Stimulated activated CD4-positive, alpha-beta T cell treated with anti-CD3 and anti-CD28 coated beads, Interleukin-2, amount 100 ng/mL, for 24 hours (primary cell): ENCODE results near the gene PSMC1.

ENCODE experiments used
- DNase-seq, 2 donors: peaks; one replicate each; pipeline ENCODE4 v3.0.0-alpha.2; 2020

Gene PSMC1

DNA sequence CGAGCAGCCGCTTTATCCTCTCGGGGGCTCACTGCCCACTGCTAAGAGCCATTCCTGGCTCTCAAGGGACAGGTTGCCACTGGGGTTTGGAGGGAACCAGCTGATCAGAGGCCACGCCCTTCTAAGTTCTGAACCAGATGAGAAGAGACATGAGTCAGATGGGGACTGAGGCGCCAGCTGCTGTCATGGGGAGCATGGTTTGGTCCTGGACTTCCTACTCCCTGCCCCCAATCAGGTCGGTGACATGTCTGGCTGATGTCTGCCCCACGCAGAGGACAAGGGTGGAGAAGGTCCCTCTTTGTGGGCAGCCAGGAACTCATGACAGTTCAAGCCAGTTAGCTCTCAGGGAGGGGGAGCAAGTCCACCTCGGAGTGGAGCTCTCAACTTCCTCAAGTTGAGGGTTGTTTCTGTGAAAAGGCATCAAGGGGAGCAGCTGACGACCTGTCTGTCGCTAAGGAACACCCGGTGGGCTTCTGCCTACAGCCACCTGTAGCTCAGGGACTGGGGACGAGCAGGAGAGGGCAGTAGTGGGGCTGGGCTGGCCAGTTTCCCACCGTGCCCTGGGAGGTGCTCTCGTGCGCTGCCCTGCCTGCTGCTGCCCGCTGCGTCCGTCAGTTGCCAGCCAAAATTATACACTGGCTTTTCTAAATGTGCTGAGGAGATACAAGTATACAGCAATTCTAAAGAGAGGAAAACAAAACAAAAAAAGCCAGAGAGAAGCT is 20.5 kb downstream of the PSMC1 start:
- DNase-seq: no peak

DNA sequence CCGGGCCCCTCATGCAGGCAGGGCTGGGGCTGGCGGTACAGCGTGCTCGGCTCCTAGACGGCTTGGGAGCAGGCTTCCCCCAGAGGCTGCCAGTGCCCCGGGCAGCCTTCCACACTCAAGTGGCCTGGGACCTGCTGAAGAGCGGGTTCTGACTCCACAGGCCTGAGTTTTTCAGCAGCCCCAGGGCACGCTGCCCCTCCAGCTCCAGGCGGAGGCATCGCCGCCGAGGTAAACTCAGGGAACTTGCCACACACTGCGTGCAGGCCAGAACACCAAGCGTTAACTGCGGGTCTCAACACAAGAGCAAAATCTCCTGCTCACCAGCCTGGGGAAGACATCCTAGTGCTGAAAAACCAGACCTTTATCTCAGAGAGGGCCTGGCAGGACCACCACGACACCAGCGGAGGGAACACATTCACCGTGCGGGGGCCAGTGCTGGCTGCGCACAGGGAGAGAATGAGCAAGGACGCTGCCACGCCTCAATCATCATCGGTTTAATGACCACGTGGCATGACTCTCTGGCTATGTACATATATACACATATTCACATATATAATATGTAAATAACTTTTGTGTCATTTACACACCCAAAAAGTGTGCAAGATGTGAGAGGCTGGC is 21.3 kb downstream of the PSMC1 start:
- DNase-seq: no peak

DNA sequence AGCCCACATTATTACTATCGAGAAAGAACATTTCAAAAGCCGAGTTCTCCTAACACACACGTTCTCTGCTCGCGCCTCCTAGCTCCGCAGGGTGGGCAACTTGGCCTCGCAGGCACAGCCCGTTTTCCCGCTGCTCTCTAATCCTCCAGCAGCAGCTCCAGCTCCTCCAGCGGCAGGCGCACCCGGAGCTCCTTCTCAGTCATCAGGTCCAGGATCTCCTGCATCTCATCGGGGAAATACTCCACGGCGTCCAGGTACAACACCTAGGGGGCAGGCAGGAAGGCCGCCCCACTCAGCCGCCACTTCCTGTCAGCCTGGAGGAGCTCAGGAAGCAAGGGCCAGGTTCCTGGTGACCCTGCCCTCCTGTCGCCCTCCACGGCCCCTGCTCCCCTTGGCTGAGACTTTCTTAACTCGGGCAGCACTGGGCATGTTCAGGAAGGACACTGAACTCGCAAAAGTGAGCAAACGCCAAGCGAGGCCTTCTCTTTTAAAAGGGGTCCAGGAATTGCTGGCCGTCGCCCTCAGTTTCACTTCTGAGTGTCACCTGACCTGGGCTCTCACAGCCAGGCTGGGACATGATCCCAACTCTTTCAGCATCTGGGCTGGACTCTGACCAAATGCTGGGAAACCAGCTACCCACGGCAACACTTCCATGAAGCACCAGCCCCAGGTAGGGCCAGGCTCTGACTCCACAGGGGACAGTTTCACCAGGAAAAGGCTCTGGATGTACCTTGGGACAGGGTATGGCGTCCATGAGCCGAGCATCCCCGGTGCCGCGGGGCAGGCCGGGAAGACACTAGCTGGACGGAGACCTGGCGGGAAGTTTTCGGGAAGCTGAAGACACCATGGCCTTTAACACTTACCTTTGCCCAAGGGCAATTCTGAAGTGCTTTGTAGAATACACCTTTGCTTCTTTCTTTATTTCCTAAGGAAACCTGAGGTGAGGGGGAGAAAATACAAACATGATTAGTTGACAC is 22.1 kb downstream of the PSMC1 start:
- DNase-seq: no peak

DNA sequence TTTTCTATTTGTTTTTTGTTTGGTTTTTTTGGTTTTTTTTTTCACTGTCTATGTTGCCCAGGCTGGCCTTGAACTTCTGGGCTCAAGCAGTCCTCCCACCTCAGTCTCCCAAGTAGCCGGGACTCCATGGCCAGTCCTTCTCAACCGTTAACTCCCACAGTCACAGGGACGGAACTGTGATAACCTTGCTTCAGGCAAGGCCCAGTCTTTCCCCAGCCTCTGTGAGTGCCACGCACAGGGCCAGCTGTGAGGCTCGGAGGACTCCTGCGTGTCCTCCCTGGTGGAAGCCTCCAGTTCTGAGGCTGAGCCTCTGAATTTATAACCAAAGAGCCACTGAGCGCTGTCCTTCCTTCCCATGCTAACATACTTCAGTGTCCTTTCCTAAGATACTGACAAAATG is 23.7 kb downstream of the PSMC1 start:
- no peak for DNase-seq

DNA sequence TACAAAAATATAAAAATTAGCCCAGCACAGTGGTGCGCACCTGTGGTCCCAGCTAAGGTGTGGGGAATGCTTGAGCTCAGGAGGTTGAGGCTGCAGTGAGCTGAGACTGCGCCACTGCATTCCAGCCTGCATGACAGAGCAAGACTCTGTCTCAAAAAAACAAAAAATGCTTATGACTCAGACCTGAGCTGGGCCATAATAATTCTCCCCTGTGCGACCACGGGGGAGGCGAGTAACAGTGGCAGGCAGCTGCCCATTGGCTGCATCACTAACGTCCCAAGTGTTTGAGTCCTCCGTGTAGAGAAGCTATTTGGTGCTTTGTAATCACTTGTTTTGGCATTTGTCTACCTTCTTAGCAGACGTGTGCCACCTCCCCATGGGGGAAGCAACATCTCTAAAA is 24.9 kb downstream of the PSMC1 start:
- no peak for DNase-seq

DNA sequence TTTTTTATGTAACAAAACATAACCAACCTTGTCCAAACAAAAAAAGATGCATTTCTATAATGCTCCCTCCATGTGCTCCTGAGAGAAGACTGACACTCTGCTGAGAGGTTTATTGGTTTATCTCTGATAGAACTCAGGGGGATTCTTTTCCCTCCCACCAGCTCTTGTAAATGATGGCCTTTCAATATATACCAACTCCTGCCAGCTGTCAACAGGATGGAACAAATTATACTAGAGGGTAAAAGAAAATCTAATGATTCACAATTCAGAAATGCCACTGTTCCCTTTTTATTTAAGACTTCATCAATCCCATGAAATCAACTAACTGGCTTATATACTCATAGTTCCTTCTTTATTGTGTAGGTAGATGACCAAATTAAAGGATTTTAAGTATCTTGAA is 25.4 kb downstream of the PSMC1 start:
- DNase-seq: no peak

DNA sequence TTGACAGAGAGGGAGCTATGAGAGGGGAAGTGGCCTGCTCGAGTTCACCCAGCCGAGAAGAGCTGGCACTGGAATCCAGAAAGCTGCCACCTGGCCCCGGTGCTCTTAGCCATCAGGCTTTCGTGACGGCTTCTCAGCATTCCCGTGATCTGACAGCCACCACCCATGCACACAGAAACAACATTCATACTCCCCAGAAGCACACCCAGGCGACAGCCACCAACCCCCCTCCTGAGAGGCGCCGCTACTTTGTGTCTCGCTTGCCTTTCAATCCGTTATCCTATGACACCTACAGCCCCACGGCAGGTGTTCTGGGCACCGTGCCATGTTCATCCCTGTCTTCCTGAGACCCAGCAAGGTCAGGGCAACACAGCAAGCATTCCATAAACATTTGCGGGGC is 31.4 kb downstream of the PSMC1 start:
- no peak for DNase-seq

DNA sequence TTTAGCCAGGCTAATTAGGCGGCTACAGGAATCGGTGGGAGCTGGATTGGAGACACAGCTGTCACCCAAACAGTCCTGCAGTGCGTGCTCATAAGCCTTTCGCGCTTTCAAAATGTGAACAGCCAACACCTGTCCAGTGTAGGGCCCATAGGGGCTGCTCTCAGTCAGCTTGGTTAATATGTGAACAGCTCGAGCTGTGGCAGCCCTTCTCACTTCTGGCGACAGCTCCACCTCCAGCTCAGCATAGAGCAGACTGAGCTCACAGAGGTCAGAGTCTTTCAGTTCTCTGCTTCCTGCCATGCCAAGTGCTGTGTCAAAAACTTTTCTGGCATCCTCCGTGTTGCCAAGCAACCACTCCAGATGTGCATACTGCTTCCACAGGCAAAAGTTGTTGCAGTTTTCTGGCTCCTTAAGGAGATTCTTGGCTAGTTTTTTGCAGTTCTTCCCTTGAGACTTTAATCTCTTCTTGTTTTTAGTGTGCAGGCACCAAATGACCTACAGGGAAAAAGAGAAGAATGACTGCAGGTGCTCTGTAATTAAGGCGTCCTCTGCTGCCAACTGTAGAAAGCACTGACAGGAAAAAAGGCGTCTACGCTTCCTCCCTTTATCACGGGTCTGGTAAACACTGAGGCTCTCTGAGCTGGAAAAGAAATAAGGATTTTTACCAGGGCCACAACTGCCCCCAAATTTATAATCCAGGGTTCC is 32.5 kb downstream of the PSMC1 start:
- no peak for DNase-seq

DNA sequence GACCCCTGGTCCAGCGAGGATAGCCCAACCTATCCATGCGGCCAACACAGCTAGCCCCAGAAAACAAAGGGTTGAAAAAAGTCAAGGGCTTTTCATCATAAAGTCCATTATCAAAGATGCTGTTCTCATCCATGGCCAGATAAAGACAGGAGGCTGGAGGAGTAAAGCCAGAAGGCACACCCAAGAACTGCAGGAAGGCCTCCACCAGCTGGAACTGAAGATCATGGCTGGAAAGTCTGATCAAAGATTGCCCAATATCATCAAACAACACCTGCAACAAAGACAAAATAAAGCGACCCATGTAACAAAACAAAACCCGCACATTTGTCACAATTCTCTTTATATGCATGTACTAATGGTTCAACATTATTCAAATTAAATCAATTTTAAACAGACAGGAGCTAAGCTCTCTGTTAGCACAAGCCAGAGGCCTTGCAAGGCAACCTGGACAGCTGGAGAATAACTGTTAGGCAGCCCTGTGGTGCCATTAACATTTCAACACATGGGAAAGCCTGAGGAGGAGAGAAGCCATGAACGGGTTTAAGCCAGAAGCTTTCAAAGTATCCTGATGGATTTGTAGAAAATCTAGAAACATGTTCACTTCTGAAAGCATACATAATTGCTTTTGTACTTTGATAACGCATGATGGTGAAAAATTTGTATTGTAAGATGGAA is 34.1 kb downstream of the PSMC1 start:
- DNase-seq: no peak

DNA sequence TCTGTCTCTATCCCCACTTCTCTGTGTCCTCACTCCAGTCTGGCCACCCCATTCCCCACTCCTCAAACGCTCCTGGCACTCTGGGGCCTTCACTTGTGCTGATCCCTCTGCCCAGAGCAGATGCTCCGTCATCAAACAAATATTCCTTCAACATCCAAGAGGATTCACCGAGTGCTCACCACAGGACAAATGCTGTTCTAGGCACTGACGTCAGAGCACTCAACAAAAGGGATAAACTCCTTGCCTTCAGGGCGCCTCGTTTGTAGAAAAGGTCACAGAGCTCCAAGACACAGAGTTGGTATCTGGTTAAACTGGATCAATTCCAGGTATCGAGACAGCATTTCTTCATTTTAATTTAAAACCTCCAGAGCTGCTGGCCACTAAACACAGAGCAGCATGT is 35.3 kb downstream of the PSMC1 start:
- DNase-seq: no peak

DNA sequence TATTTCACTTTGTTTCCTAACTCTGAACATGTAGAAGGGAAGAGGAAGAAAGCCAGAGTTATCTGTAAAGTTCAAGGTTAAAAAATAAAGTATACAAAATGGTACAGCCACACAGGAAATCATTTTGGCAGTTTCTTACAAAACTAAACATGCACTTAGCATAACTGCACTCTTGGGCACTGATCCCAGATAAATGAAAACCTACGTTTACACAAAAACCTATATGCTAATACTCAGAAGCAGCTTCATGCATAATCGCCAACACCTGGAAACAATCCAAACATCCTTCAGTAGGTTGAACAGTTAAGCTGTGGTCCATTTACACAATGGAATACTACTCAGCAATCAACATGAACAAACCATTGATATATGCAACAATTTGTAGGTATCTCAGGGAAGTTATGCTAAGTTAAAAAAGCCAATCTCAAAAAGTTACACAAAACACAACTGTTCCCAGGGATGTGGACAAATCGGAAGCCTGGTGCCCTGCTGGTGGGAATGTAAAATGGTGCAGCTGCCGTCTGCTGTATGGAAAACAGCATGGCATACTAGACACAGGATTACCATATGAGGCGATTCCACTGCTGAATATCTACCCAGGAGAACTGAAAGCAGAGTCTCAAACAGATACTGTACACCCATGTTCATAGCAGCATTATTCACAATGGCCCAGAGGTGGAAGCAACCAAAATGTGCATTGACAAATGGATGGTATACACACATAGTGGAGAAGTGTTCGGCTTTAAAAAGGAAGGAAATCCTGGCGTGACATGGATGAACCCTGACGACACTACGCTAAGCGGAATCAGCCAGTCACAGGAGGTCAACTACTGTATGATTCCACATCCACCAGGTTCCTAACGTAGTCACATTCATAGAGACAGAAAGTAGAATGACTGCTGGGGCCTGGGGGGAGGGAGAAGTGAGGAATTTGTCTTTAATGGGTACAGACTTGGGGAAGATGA is 37.7 kb downstream of the PSMC1 start:
- no peak for DNase-seq

DNA sequence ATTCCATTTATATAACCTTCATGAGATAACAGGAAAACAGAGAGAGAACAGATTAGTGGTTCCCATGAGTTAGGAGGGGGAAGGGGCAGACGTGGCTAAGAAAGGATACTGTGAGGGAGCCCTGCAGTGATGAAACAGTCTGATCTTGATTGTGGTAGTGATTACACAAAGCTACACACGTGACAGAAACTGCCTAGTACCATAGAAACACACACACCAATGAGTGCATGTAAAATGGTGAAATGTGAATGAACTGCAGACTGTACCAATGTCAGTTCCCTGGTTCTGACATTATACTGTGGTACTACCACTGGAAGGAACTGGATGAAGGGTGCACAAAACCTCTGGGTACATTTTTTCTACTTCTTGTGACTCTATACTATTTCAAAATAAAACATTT is 38.5 kb downstream of the PSMC1 start:
- DNase-seq: no peak

DNA sequence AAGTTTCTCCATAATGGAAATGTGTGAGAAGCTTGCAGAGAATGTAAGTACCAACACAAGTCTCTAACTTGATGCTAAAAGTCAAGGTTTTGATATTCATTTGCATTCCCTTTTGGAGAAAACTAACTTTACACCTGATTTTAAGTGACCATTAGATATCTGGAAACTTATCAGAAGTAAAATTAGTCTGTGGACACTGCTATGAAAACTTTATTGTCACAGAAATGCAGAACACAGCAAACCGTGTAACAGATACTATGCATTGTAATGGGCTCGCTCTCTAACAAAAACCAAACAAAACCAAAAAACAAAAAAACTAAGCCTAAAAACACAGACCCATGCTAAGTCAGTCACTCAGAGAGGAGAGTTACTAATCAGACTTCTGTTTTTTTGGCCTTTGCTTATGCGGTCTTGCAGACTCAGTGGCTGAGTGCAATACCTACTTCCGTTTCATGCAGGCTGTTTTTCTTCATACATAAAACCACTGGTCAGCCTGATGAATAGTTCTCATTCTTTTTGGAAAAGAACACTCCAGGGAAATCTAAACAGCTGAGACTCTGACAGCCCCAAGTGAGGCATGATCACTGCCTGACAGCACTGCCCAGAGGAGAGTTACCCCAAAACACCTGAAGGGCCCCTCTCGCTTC is 39.6 kb downstream of the PSMC1 start:
- no peak for DNase-seq

DNA sequence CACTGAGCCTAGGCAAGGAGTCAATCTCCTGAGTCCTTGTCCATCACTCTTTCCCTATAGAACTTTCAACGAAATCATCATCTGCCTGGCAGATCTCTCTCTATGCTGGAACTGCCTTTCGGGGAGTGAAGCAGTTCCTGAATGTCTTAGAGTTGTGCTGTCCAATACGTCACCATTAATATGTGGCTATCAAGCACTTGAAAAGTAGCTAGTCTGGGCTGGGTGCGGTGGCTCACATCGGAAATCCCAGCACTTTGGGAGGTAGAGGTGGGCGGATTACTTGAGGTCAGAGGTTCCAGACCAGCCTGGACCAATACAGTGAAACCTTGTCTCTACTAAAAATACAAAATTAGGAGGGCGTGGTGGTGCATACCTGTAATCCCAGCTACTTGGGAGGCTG is 40.3 kb downstream of the PSMC1 start:
- no peak for DNase-seq

DNA sequence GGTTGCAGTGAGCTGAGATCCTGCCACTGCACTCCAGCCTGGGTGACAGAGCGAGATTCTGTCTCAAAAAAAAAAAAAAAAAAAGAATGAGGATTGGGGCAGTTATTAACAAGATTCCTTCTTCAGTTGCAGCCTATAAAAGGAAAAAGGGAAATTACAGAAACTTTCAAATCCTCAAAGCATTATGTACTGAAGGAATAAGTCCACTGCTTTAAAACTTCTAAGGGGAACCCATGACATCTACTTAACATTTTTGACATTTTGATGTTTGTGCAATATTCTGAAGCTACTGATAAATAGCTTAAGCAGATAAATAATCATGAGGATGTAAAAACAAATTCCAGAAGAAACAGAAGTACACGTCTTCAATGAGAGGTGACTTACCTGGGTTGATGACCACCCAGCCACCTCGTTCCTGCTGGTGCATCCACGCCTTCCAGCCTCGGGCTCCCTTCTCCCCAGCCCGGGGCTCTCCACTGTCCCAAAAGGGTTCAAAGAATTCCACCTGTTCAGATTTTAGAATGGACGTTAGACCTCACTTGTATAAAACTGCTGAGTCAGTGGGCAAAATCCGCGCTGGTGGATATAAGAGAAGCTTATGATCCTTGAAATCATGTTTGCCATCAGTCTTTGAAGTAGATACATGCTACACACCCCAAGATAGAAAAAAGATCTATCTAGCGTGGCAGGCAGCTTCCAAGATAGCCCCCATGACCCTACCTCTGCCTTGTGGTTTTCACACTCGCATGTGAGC is 41.7 kb downstream of the PSMC1 start:
- DNase-seq: no peak

DNA sequence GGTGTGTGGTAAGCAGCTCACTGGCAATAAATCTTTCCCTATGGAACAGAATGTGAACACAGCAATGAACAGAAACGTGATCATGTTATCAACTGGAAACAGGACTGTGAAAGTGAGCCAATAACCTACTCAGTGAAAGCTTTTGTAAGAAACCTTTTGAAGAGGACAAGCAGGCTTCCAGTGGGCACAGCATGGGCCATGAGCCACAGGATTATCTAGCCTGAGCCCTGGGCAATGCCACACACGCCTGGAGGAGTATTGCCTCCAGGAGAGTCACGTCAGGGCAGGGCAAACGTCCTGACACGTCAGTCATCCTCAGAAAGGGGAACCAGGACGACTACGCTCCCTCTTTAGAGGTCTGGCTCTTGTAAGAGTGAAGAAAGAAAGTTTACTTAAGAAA is 43.1 kb downstream of the PSMC1 start:
- DNase-seq: no peak

DNA sequence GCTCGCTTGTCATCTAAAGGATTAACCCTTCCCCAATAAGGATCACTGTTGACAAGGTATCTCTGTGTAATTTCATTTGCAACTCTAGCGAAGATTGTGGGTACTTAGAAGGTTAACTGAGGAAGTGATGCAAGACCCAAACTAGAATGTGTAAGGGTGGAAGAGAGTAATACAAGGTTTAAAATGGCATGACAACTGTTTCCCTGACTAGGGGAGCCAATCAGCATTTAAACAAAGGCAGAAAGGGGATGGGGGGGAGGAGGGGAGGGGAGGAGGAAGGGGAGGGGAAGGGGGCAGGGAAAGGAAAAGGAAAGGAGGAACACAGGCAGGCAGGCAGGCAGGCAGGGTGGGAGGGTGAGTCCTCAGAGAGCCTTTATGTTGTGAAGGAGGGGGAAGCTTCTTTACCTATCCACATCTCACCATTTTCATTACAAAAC is 44.3 kb downstream of the PSMC1 start:
- no peak for DNase-seq

DNA sequence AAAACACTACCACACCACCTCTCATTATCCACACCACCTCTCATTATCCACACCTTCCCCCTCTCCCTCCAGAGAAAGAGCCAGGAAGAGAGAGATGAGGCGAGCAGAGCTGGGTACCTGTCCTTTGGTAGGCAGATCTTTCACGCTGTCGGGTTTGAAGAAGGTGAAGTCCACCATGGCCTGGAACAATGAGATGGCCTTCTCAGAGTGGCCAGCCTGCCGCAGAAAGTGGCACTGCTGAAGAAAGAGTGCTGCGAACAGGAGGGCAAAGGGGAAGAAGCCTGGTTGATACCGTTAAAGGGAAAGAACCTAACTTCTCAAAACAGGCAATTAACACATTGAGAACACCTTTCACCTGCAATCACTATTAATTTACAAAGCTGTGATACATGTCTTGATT is 44.8 kb downstream of the PSMC1 start:
- DNase-seq: no peak

DNA sequence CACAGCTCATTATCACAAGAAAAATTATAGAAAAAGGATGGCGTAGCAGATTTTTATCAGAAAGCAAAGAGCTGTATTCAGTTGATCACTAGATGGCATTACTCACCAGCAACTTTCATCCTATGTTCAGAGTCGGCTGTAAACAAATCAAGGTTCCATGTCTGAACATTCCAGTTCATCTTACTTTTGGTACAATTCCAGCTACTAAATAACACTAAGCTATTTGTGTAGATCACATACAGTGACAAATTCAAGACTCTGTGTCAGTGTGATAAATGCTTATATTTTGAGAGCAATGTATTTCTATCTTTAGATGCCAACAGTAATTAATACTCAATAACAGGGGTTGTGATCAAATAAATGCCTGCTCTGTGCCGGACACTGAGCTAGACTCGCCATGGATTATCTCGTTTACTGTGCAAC is 45.3 kb downstream of the PSMC1 start:
- no peak for DNase-seq
